Mammary epithelial cell (primary cell): ENCODE measurements around the gene TMEM240.

Source experiments
- EZH2 ChIP-seq: IDR thresholded peaks from 2 replicates; pipeline ENCODE4 v1.6.1; 2012; ENCODE audit warnings: low read length, inconsistent platforms, borderline replicate concordance
- TF ChIP-seq, protein P1 (sequence below), 2 donors: IDR thresholded peaks in 1 of 2; conservative IDR thresholded peaks in 1 of 2; 2 replicates each; pipeline ENCODE4 v1.5.1; 2011 to 2012; ENCODE audit warnings: inconsistent platforms in 2 of 2, low read length in 2 of 2, mild to moderate bottlenecking in 2 of 2, control low read depth in 1 of 2, low read depth in 1 of 2; ENCODE audit not compliant: insufficient read depth in 1 of 2; ENCODE audit errors: extremely low read depth in 1 of 2

DNA sequence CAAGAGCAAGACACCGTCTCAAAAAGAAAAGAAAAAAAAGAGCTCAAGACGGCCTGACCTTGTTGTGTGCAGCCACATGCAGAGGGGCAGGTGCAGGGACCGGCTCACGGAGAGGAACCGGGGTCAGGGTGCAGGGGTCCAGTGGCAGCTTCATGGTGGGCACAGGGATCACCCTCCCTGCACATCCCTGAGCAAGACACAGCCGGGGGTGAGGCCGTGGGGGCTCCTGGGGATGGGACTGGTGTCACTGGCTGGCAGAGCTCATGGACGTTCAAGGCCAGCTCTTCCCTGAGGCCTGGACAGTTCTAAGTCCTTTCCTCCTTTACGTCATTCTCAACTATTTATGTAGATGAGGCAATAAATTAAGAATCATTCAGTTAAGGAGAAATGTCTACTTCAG is 6.6 kb upstream of the TMEM240 start:
- TF ChIP-seq, protein P1, sequence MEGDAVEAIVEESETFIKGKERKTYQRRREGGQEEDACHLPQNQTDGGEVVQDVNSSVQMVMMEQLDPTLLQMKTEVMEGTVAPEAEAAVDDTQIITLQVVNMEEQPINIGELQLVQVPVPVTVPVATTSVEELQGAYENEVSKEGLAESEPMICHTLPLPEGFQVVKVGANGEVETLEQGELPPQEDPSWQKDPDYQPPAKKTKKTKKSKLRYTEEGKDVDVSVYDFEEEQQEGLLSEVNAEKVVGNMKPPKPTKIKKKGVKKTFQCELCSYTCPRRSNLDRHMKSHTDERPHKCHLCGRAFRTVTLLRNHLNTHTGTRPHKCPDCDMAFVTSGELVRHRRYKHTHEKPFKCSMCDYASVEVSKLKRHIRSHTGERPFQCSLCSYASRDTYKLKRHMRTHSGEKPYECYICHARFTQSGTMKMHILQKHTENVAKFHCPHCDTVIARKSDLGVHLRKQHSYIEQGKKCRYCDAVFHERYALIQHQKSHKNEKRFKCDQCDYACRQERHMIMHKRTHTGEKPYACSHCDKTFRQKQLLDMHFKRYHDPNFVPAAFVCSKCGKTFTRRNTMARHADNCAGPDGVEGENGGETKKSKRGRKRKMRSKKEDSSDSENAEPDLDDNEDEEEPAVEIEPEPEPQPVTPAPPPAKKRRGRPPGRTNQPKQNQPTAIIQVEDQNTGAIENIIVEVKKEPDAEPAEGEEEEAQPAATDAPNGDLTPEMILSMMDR (conservative IDR thresholded peaks at IDR 0.05 in 1 of 2, IDR thresholded peaks at IDR 0.05 in 1 of 2; ENCODE audit: extremely low read depth in 1 of 2, insufficient read depth in 1 of 2, low read depth in 1 of 2, low read length in 2 of 2): no peak
- TF ChIP-seq EZH2: no peak
